K562 (cell line): ENCODE results near the gene EFEMP2. TPM values are rescaled to one million over a fixed set of nuclear protein-coding genes. Genes with fewer than 3 reads are reported as not detected.

Experiments used
- BCLAF1 ChIP-seq, 2 experiments: fragments of 450-650 bp in 1 of 2; IDR thresholded peaks; 2 replicates each; pipeline ENCODE4 v1.6.1; 2011 to 2017; ENCODE audit warnings: low read depth in 2 of 2, antibody characterized with exemption in 1 of 2, borderline replicate concordance in 1 of 2, low read length in 1 of 2, mild to moderate bottlenecking in 1 of 2, mixed read lengths in 1 of 2; ENCODE audit not compliant: control insufficient read depth in 1 of 2
- CLOCK ChIP-seq: fragments of 250-450 bp; sonication (Bioruptor Pico); IDR thresholded peaks from 2 replicates; pipeline ENCODE4 v1.4.0; 2020; ENCODE audit warnings: mild to moderate bottlenecking, moderate library complexity, borderline replicate concordance
- CREB3 ChIP-seq: fragments of 450-650 bp; conservative IDR thresholded peaks from 2 replicates; pipeline ENCODE4 v1.6.1; 2016; ENCODE audit warnings: missing genetic modification characterization, low read depth, mild to moderate bottlenecking, missing compliant biosample characterization, moderate library complexity
- HES1 ChIP-seq: fragments of 450-650 bp; IDR thresholded peaks from 2 replicates; pipeline ENCODE4 v1.6.1; 2016; ENCODE audit warnings: low read depth, mild to moderate bottlenecking, moderate library complexity
- IRF1 ChIP-seq: sonication (generic); formaldehyde crosslinking; IDR thresholded peaks from 2 replicates; pipeline ENCODE4 v1.8.0; 2022; ENCODE audit warnings: missing genetic modification reagents, mild to moderate bottlenecking, borderline replicate concordance
- MTA1 ChIP-seq: fragments of 450-650 bp; IDR thresholded peaks from 2 replicates; pipeline ENCODE4 v1.6.1; 2017; ENCODE audit warnings: borderline replicate concordance
- NUFIP1 ChIP-seq: fragments of 450-650 bp; IDR thresholded peaks from 2 replicates; pipeline ENCODE4 v1.6.1; 2018; ENCODE audit not compliant: partially characterized antibody
- RB1 ChIP-seq: fragments of 450-650 bp; IDR thresholded peaks from 2 replicates; pipeline ENCODE4 v1.6.1; 2017; ENCODE audit warnings: low read depth, mild to moderate bottlenecking
- SUPT5H ChIP-seq: fragments of 450-650 bp; IDR thresholded peaks from 2 replicates; pipeline ENCODE4 v1.6.1; 2016
- TAF9B ChIP-seq: fragments of 450-650 bp; IDR thresholded peaks from 2 replicates; pipeline ENCODE4 v1.6.1; 2018; ENCODE audit warnings: mild to moderate bottlenecking; ENCODE audit not compliant: partially characterized antibody
- VEZF1 ChIP-seq: fragments of 200-800 bp; sonication (Bioruptor generic); IDR thresholded peaks from 2 replicates; pipeline ENCODE4 v1.6.1; 2017; ENCODE audit warnings: missing genetic modification characterization, missing compliant biosample characterization
- ZNF133 ChIP-seq: fragments of 250-450 bp; sonication (Bioruptor Pico); IDR thresholded peaks from 2 replicates; pipeline ENCODE4 v1.4.0; 2020; ENCODE audit warnings: mild to moderate bottlenecking
- ZNF263 ChIP-seq: sonication (generic); formaldehyde crosslinking; IDR thresholded peaks from 2 replicates; pipeline ENCODE4 v1.8.0; 2022; ENCODE audit warnings: mild to moderate bottlenecking, missing genetic modification reagents, borderline replicate concordance
- ZNF589 ChIP-seq: fragments of 200-800 bp; sonication (Bioruptor generic); IDR thresholded peaks from 2 replicates; pipeline ENCODE4 v1.6.1; 2016; ENCODE audit warnings: low read depth, missing genetic modification characterization, missing compliant biosample characterization
- ZNF668 ChIP-seq: fragments of 250-450 bp; sonication (Bioruptor Pico); IDR thresholded peaks from 2 replicates; pipeline ENCODE4 v1.8.0; 2022; ENCODE audit warnings: mild to moderate bottlenecking, inconsistent platforms
- polyA plus RNA-seq, 8 experiments: library from polyadenylated mRNA; depleted of rRNA in 4 of 8; stranded (reverse) in 5 of 8; unstranded in 3 of 8; fragments of >200 nt; fragmentation: Nextera tagmentation in 2 of 8; fragmentation: Illumina TruSeq in 1 of 8; extraction: Ambion mirVana in 2 of 8; extraction: Trizol in 1 of 8; gene quantifications; 2 replicates each; pipeline versions ENCODE4 v1.2.1 to v1.2.3, GENCODE V29; 2011 to 2014; ENCODE audit warnings: inconsistent platforms in 1 of 8, missing spikeins in 1 of 8
- total RNA-seq, 7 experiments: library from RNA; depleted of rRNA in 6 of 7; stranded (reverse); fragments of >200 nt in 6 of 7; fragmentation: Illumina TruSeq in 2 of 7; extraction: Trizol in 2 of 7; gene quantifications; 2 replicates each; pipeline versions ENCODE4 v1.2.1 to v1.2.3, GENCODE V29; 2011 to 2021; ENCODE audit warnings: low replicate concordance in 1 of 7

EFEMP2 gene
- total and polyA plus RNA-seq, 9 of the 15 experiments (the other 6 are each of a cell fraction or from before 2014, with no cell fraction given) = 0.07 to 2.9 (median 0.69) TPM; not detected in 1

- TF ChIP-seq CLOCK (CRISPR knock-in tag) (no peak), MTA1 (no peak), ZNF133 (CRISPR knock-in tag) (no peak), HES1 (no peak), TAF9B (no peak), SUPT5H (no peak), RB1 (peak; percentile 95), BCLAF1 (IDR thresholded peaks at IDR 0.05; ENCODE audit: borderline replicate concordance in 1 of 2, control insufficient read depth in 1 of 2, low read depth in 2 of 2, low read length in 1 of 2) (no peak), VEZF1 (CRISPR knock-in tag) (peak; percentile 48; the same call in 1 of the 2 replicates), CREB3 (tag) (no peak), NUFIP1 (no peak), IRF1 (no peak), ZNF668 (CRISPR knock-in tag) (no peak), ZNF589 (0 out of 2 replicates have a peak, but pooled peaks have one; percentile 41), ZNF263 (CRISPR knock-in tag) (peak; percentile 52)
These were observed 39.3 kb upstream of the EFEMP2 start (continued) for GRCh38 chr11:65911682-65912568.
